HCT116 (cell line): Measurements from ENCODE around the gene PJA2. TPM values are rescaled to one million over a fixed set of nuclear protein-coding genes. Genes with fewer than 3 reads are reported as not detected.
A peak's percentile ranks its signal among the peaks of the same experiment; 100 is the strongest.

Experiments
- CEBPB ChIP-seq: IDR thresholded peaks from 2 replicates; pipeline ENCODE4 v1.6.1; 2012; ENCODE audit warnings: low read depth
- CTCF ChIP-seq, 3 experiments: fragments of 200-600 bp in 1 of 3; sonication (generic) in 1 of 3; IDR thresholded peaks in 2 of 3; conservative IDR thresholded peaks in 1 of 3; 2 replicates each; pipeline ENCODE4 v1.5.1; 2012 to 2017; ENCODE audit warnings: low read depth in 2 of 3, low read length in 2 of 3, antibody characterized with exemption in 1 of 3, borderline replicate concordance in 1 of 3, control low read depth in 1 of 3, mild to moderate bottlenecking in 1 of 3, mixed read lengths in 1 of 3, mixed run types in 1 of 3, moderate library complexity in 1 of 3; ENCODE audit not compliant: insufficient read depth in 1 of 3
- EGR1 ChIP-seq: IDR thresholded peaks from 2 replicates; pipeline ENCODE4 v1.6.1; 2012; ENCODE audit warnings: low read depth
- ELF1 ChIP-seq: IDR thresholded peaks from 2 replicates; pipeline ENCODE4 v1.6.1; 2012; ENCODE audit warnings: low read depth, borderline replicate concordance
- EZH2 ChIP-seq: fragments of 200-600 bp; sonication (generic); IDR thresholded peaks from 2 replicates; pipeline ENCODE4 v1.6.1; 2017; ENCODE audit warnings: antibody characterized with exemption, mixed run types
- EZH2phosphoT487 ChIP-seq: fragments of 200-600 bp; IDR thresholded peaks from 2 replicates; pipeline ENCODE4 v1.6.1; 2018; ENCODE audit warnings: antibody characterized with exemption, borderline replicate concordance
- FOSL1 ChIP-seq: IDR thresholded peaks from 2 replicates; pipeline ENCODE4 v1.6.1; 2012; ENCODE audit warnings: low read depth
- JUND ChIP-seq: IDR thresholded peaks from 2 replicates; pipeline ENCODE4 v1.6.1; 2012
- POLR2A ChIP-seq: IDR thresholded peaks from 2 replicates; pipeline ENCODE4 v1.7.0; 2011; ENCODE audit warnings: borderline replicate concordance; ENCODE audit not compliant: insufficient read depth, insufficient read length; ENCODE audit errors: extremely low read depth
- POLR2AphosphoS5 ChIP-seq: IDR thresholded peaks from 2 replicates; pipeline ENCODE4 v1.6.1; 2011; ENCODE audit warnings: mild to moderate bottlenecking, low read depth, low read length, moderate library complexity
- RAD21 ChIP-seq: IDR thresholded peaks from 2 replicates; pipeline ENCODE4 v1.6.1; 2012; ENCODE audit warnings: low read depth, mild to moderate bottlenecking
- TCF7L2 ChIP-seq: IDR thresholded peaks from 2 replicates; pipeline ENCODE4 v1.7.0; 2011; ENCODE audit warnings: borderline replicate concordance, inconsistent platforms; ENCODE audit not compliant: insufficient read depth, insufficient read length; ENCODE audit errors: extremely low read depth
- YY1 ChIP-seq: IDR thresholded peaks from 2 replicates; pipeline ENCODE4 v1.6.1; 2011; ENCODE audit warnings: low read length, low read depth, moderate library complexity, mild to moderate bottlenecking; ENCODE audit not compliant: insufficient replicate concordance; ENCODE audit errors: extremely low read depth
- ZBTB33 ChIP-seq: IDR thresholded peaks from 2 replicates; pipeline ENCODE4 v1.6.1; 2011; ENCODE audit warnings: mild to moderate bottlenecking, low read length, moderate library complexity; ENCODE audit not compliant: insufficient replicate concordance; ENCODE audit errors: extremely low read depth
- total RNA-seq: library from RNA; stranded (reverse); gene quantifications from one replicate; pipeline ENCODE4 v1.2.1, GENCODE V29; 2021; ENCODE audit not compliant: unreplicated experiment

Gene PJA2
- total RNA-seq, 1 experiment from 2014 or later: 38.4 TPM

DNA sequence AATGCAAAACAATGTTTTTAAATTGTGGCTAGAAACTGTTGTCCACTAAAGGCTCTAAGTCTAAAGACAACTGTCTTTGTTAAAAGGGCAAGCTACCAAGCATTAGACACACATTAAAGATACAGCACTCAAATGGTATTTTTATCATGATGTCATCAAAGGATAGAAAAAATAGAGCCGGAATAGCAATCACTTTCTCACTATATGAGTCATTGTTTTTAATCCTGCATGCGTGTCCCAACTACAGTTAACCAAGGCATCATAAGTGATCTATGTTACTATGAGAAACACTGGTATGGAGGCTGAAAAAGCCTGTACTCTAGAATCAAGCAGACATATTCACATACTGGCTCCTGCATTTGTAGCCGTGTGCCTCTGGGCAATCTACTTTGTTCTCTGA, 1.9 kb upstream of the PJA2 start (continued):
- TF ChIP-seq ZBTB33 (no peak), TCF7L2 (peak; percentile 32), RAD21 (no peak), EGR1 (no peak), POLR2A (no peak), CEBPB (no peak), EZH2 (no peak), EZH2phosphoT487 (no peak), YY1 (no peak), POLR2AphosphoS5 (no peak), JUND (peak; percentile 61; the same call in 1 of the 2 replicates), ELF1 (no peak), FOSL1 (peak; percentile 61), CTCF (IDR thresholded peaks at IDR 0.05 in 2 of 3, conservative IDR thresholded peaks at IDR 0.05 in 1 of 3; ENCODE audit: borderline replicate concordance in 1 of 3, insufficient read depth in 1 of 3, low read depth in 2 of 3, low read length in 2 of 3) (no peak)
